Measurements from ENCODE around the gene LMBRD1.

DNA sequence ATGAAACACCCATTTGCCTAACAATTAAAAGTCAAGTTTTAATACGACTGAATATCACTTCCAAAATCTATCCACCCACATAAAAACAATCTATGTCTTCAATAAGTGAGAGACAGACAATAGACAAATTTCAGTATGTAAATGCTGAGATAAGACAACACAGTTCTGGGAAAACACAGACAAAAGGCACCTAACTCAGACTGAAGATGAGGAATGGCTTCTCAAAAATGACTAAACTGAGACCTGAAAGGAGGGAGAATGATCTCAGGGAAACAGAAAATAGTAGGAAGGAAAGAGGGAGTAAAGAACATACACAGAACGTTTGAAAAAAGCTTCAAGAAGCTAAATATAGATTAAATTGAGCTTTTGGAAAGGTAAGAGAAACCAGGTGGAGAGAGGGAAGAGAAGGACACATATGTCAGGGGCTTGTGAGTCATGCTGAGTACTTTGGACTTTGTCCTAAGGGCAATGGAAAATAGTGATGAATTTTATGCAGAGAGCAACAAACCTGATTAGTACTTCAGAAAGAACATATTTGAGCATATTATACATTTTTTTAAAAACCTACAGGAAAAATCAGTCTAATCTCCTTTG is 16.1 kb downstream of the LMBRD1 start:
- TF ChIP-seq, protein P1, sequence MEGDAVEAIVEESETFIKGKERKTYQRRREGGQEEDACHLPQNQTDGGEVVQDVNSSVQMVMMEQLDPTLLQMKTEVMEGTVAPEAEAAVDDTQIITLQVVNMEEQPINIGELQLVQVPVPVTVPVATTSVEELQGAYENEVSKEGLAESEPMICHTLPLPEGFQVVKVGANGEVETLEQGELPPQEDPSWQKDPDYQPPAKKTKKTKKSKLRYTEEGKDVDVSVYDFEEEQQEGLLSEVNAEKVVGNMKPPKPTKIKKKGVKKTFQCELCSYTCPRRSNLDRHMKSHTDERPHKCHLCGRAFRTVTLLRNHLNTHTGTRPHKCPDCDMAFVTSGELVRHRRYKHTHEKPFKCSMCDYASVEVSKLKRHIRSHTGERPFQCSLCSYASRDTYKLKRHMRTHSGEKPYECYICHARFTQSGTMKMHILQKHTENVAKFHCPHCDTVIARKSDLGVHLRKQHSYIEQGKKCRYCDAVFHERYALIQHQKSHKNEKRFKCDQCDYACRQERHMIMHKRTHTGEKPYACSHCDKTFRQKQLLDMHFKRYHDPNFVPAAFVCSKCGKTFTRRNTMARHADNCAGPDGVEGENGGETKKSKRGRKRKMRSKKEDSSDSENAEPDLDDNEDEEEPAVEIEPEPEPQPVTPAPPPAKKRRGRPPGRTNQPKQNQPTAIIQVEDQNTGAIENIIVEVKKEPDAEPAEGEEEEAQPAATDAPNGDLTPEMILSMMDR (IDR thresholded peaks at IDR 0.05; ENCODE audit: poor library complexity) = no peak
- no peak for TF ChIP-seq EZH2 (IDR thresholded peaks at IDR 0.05; ENCODE audit: borderline replicate concordance)
- TF ChIP-seq EZH2phosphoT487 (IDR thresholded peaks at IDR 0.05; ENCODE audit: low read depth, severe bottlenecking, unreplicated experiment) = no peak

Data from hepatocyte (in vitro differentiated cells).